Panc1 (cell line): ENCODE results near the gene WIZ.

Experiments
- CTCF ChIP-seq: fragments of 450-650 bp; IDR thresholded peaks from 2 replicates; pipeline ENCODE4 v1.5.1; 2017; ENCODE audit warnings: mild to moderate bottlenecking
- POLR2AphosphoS5 ChIP-seq: IDR thresholded peaks from 2 replicates; pipeline ENCODE4 v1.6.1; 2012; ENCODE audit warnings: mild to moderate bottlenecking, low read depth, low read length, moderate library complexity

DNA sequence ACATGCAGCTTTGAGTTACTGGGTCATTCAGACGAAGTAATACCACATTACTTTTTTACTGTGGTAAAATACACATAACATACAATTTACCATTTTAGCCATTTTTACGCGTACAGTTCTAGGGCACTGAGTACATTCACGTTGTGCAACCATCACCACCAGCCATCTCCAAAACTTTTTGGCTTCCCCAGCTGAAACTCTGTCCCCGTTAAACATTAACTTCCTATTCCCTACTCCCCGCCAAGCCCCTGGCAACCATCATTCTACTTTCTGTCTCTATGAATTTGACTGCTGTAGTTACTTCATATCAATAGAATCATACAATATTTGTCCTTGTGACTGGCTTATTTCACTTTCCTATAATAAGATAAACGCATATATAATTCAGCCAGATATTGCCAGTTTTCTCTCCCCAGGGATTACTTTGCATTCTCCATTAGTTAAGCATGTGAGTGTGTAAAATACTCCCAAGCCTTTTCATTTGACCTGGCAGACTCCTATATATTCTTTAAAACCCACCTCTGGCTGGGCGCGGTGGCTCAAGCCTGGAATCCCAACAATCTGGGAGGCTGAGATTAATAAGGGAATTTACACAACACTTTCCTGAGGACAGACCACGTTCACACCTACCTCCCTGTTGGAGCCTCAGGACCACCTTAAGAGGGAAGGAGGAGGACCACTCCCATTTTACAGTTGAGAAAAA lies 48.6 kb upstream of the WIZ start:
- TF ChIP-seq CTCF: no peak
- TF ChIP-seq POLR2AphosphoS5: no peak
